HG03196 (cell line): ENCODE data around the gene HTR3C.
"Not testable (repeated sequence)": the region's sequence is repeated elsewhere in the genome, so short reads cannot be mapped to it uniquely, and the experiment has no call there.

ENCODE experiments used
- ATAC-seq: cut with Tn5 transposase; IDR thresholded peaks from one replicate; pipeline ENCODE4 v1.9.1; 2021; ENCODE audit not compliant: unreplicated experiment

The HTR3C gene

GRCh38 chr3:184030536-184030935 is 22.3 kb upstream of the HTR3C start:
- ATAC-seq: no peak

- no peak for ATAC-seq
These were observed 21.6 kb upstream of the HTR3C start, which contains the start of gene HTR3D for GRCh38 chr3:184031187-184031792. Gene HTR3D, plus strand, starts transcription at chr3:184031742. Its CDS starts 0 bp downstream, at chr3:184031742.

- ATAC-seq: no peak
These were observed 15.0 kb upstream of the HTR3C start for GRCh38 chr3:184037816-184038215.

- not testable (repeated sequence) for ATAC-seq
These were observed 14.5 kb upstream of the HTR3C start for GRCh38 chr3:184038307-184038706.

- no peak for ATAC-seq
These were observed 13.4 kb upstream of the HTR3C start for GRCh38 chr3:184039414-184039813.

- ATAC-seq: no peak
These were observed 12.8 kb upstream of the HTR3C start for GRCh38 chr3:184040010-184040409.

- ATAC-seq: no peak
These were observed 10.2 kb upstream of the HTR3C start for GRCh38 chr3:184042617-184043016.

- ATAC-seq: no peak
These were observed 6.9 kb upstream of the HTR3C start for GRCh38 chr3:184045995-184046394.

- ATAC-seq: no peak
These were observed 2.5 kb upstream of the HTR3C start for GRCh38 chr3:184050217-184050847.

- no peak for ATAC-seq
These were observed 5.2 kb downstream of the HTR3C start for GRCh38 chr3:184058029-184058428.

- no peak for ATAC-seq
These were observed 6.6 kb downstream of the HTR3C start for GRCh38 chr3:184059424-184059823.

- ATAC-seq: no peak
These were observed 9.8 kb downstream of the HTR3C start for GRCh38 chr3:184062637-184063036.

GRCh38 chr3:184066211-184066610 is 13.4 kb downstream of the HTR3C start:
- no peak for ATAC-seq

- no peak for ATAC-seq
These were observed 14.8 kb downstream of the HTR3C start for GRCh38 chr3:184067573-184068055.

- ATAC-seq: no peak
These were observed 15.5 kb downstream of the HTR3C start for GRCh38 chr3:184068344-184068743.

- not testable (repeated sequence) for ATAC-seq
These were observed 18.3 kb downstream of the HTR3C start for GRCh38 chr3:184071142-184071541.

- ATAC-seq: no peak
These were observed 20.8 kb downstream of the HTR3C start for GRCh38 chr3:184073621-184074020.

- no peak for ATAC-seq
These were observed 23.1 kb downstream of the HTR3C start for GRCh38 chr3:184075901-184076300.

GRCh38 chr3:184077881-184078280 is 25.0 kb downstream of the HTR3C start:
- ATAC-seq: no peak

- ATAC-seq: no peak
These were observed 26.0 kb downstream of the HTR3C start for GRCh38 chr3:184078851-184079250.

GRCh38 chr3:184081116-184081830 is 28.4 kb downstream of the HTR3C start:
- no peak for ATAC-seq

- ATAC-seq: no peak
These were observed 29.2 kb downstream of the HTR3C start for GRCh38 chr3:184082034-184082433.
